GM21381 (cell line): Measurements from ENCODE around the gene SKAP1.

Source experiments
- ATAC-seq: cut with Tn5 transposase; IDR thresholded peaks from one replicate; pipeline ENCODE4 v1.9.1; 2021; ENCODE audit warnings: mild to moderate bottlenecking, moderate library complexity; ENCODE audit not compliant: unreplicated experiment

SKAP1 gene

DNA sequence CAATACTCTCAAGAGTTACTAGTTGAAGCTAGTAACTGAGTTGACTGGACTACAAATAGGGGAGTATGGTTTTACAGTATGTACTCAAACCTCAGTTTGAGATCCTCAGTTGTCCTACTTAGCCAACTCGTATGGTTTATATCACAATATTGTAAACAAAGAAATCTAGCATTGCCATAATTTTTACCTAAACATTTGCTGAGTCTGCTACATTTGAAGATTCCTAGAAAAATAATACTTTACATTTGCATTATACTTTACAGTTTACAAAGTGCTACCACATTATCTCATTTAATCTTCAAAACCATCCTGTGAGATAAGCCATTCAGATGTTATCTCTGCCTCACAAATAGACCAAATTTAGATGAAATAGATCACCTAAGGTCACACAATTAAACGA is 345.1 kb downstream of the SKAP1 start:
- no peak for ATAC-seq
